ENCODE measurements around the gene DLG4.

- TF ChIP-seq NR2C2 (CRISPR knock-in tag; IDR thresholded peaks at IDR 0.05), result no peak
- TF ChIP-seq FOXJ3 (CRISPR knock-in tag; IDR thresholded peaks at IDR 0.05; ENCODE audit: borderline replicate concordance), result no peak
- TF ChIP-seq, protein P1, sequence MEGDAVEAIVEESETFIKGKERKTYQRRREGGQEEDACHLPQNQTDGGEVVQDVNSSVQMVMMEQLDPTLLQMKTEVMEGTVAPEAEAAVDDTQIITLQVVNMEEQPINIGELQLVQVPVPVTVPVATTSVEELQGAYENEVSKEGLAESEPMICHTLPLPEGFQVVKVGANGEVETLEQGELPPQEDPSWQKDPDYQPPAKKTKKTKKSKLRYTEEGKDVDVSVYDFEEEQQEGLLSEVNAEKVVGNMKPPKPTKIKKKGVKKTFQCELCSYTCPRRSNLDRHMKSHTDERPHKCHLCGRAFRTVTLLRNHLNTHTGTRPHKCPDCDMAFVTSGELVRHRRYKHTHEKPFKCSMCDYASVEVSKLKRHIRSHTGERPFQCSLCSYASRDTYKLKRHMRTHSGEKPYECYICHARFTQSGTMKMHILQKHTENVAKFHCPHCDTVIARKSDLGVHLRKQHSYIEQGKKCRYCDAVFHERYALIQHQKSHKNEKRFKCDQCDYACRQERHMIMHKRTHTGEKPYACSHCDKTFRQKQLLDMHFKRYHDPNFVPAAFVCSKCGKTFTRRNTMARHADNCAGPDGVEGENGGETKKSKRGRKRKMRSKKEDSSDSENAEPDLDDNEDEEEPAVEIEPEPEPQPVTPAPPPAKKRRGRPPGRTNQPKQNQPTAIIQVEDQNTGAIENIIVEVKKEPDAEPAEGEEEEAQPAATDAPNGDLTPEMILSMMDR (IDR thresholded peaks at IDR 0.05), result no peak
- TF ChIP-seq CREB1 (CRISPR knock-in tag; IDR thresholded peaks at IDR 0.05), result no peak
- TF ChIP-seq NR3C1 (CRISPR knock-in tag; conservative IDR thresholded peaks at IDR 0.05; ENCODE audit: low read depth), result no peak
- TF ChIP-seq, protein P2, sequence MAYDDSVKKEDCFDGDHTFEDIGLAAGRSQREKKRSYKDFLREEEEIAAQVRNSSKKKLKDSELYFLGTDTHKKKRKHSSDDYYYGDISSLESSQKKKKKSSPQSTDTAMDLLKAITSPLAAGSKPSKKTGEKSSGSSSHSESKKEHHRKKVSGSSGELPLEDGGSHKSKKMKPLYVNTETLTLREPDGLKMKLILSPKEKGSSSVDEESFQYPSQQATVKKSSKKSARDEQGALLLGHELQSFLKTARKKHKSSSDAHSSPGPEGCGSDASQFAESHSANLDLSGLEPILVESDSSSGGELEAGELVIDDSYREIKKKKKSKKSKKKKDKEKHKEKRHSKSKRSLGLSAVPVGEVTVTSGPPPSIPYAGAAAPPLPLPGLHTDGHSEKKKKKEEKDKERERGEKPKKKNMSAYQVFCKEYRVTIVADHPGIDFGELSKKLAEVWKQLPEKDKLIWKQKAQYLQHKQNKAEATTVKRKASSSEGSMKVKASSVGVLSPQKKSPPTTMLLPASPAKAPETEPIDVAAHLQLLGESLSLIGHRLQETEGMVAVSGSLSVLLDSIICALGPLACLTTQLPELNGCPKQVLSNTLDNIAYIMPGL (CRISPR knock-in tag; IDR thresholded peaks at IDR 0.05), result no peak
- TF ChIP-seq ZNF423 (CRISPR knock-in tag; IDR thresholded peaks at IDR 0.05), result no peak
- TF ChIP-seq, protein P3, sequence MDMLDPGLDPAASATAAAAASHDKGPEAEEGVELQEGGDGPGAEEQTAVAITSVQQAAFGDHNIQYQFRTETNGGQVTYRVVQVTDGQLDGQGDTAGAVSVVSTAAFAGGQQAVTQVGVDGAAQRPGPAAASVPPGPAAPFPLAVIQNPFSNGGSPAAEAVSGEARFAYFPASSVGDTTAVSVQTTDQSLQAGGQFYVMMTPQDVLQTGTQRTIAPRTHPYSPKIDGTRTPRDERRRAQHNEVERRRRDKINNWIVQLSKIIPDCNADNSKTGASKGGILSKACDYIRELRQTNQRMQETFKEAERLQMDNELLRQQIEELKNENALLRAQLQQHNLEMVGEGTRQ (CRISPR knock-in tag; IDR thresholded peaks at IDR 0.05), result no peak
- TF ChIP-seq, protein P4, sequence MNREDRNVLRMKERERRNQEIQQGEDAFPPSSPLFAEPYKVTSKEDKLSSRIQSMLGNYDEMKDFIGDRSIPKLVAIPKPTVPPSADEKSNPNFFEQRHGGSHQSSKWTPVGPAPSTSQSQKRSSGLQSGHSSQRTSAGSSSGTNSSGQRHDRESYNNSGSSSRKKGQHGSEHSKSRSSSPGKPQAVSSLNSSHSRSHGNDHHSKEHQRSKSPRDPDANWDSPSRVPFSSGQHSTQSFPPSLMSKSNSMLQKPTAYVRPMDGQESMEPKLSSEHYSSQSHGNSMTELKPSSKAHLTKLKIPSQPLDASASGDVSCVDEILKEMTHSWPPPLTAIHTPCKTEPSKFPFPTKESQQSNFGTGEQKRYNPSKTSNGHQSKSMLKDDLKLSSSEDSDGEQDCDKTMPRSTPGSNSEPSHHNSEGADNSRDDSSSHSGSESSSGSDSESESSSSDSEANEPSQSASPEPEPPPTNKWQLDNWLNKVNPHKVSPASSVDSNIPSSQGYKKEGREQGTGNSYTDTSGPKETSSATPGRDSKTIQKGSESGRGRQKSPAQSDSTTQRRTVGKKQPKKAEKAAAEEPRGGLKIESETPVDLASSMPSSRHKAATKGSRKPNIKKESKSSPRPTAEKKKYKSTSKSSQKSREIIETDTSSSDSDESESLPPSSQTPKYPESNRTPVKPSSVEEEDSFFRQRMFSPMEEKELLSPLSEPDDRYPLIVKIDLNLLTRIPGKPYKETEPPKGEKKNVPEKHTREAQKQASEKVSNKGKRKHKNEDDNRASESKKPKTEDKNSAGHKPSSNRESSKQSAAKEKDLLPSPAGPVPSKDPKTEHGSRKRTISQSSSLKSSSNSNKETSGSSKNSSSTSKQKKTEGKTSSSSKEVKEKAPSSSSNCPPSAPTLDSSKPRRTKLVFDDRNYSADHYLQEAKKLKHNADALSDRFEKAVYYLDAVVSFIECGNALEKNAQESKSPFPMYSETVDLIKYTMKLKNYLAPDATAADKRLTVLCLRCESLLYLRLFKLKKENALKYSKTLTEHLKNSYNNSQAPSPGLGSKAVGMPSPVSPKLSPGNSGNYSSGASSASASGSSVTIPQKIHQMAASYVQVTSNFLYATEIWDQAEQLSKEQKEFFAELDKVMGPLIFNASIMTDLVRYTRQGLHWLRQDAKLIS (CRISPR knock-in tag; IDR thresholded peaks at IDR 0.05; ENCODE audit: borderline replicate concordance), result no peak
- TF ChIP-seq, protein P5, sequence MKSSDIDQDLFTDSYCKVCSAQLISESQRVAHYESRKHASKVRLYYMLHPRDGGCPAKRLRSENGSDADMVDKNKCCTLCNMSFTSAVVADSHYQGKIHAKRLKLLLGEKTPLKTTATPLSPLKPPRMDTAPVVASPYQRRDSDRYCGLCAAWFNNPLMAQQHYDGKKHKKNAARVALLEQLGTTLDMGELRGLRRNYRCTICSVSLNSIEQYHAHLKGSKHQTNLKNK (CRISPR knock-in tag; IDR thresholded peaks at IDR 0.05), result no peak
- TF ChIP-seq, protein P6, sequence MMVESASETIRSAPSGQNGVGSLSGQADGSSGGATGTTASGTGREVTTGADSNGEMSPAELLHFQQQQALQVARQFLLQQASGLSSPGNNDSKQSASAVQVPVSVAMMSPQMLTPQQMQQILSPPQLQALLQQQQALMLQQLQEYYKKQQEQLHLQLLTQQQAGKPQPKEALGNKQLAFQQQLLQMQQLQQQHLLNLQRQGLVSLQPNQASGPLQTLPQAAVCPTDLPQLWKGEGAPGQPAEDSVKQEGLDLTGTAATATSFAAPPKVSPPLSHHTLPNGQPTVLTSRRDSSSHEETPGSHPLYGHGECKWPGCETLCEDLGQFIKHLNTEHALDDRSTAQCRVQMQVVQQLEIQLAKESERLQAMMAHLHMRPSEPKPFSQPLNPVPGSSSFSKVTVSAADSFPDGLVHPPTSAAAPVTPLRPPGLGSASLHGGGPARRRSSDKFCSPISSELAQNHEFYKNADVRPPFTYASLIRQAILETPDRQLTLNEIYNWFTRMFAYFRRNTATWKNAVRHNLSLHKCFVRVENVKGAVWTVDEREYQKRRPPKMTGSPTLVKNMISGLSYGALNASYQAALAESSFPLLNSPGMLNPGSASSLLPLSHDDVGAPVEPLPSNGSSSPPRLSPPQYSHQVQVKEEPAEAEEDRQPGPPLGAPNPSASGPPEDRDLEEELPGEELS (CRISPR knock-in tag; IDR thresholded peaks at IDR 0.05), result no peak
- TF ChIP-seq ZNF416 (CRISPR knock-in tag; IDR thresholded peaks at IDR 0.05), result no peak
- no peak for TF ChIP-seq TCF7 (CRISPR knock-in tag; IDR thresholded peaks at IDR 0.05; ENCODE audit: low read depth)
Observed at GRCh38 chr17:7243453-7243729, 23.8 kb upstream of the DLG4 start.
